Iris pigment epithelial cell (primary cell): ENCODE measurements around the gene TENT4B.

Source experiments
- DNase-seq: peaks from one replicate; pipeline ENCODE4 v3.0.0-alpha.2; 2011; ENCODE audit warnings: low read depth

The TENT4B gene

GRCh38 chr16:50271148-50272041, 118.3 kb downstream of the TENT4B start:
- no peak for DNase-seq

GRCh38 chr16:50272111-50272571, 119.0 kb downstream of the TENT4B start:
- no peak for DNase-seq

- DNase-seq: no peak
Observed at GRCh38 chr16:50272687-50273381, 119.7 kb downstream of the TENT4B start.

- DNase-seq: no peak
Observed at GRCh38 chr16:50273382-50273690, 120.2 kb downstream of the TENT4B start.

- no peak for DNase-seq
Observed at GRCh38 chr16:50273888-50274325, 120.8 kb downstream of the TENT4B start.

- DNase-seq: no peak
Observed at GRCh38 chr16:50274326-50275097, 121.4 kb downstream of the TENT4B start.

GRCh38 chr16:50275098-50275415, 122.0 kb downstream of the TENT4B start:
- no peak for DNase-seq

GRCh38 chr16:50275428-50276325, 122.6 kb downstream of the TENT4B start:
- DNase-seq: no peak

- DNase-seq: no peak
Observed at GRCh38 chr16:50276326-50276640, 123.2 kb downstream of the TENT4B start.

- DNase-seq: no peak
Observed at GRCh38 chr16:50276801-50277555, 123.9 kb downstream of the TENT4B start.

- no peak for DNase-seq
Observed at GRCh38 chr16:50278251-50278650, 125.1 kb downstream of the TENT4B start.

- DNase-seq: no peak
Observed at GRCh38 chr16:50279504-50279865, 126.4 kb downstream of the TENT4B start.

- no peak for DNase-seq
Observed at GRCh38 chr16:50280932-50281331, 127.8 kb downstream of the TENT4B start.
